SK-N-SH treated with all-trans-retinoic acid at 6 μM for 48 hours (cell line): ENCODE measurements around the gene COQ6.

ENCODE experiments used
- ARNTL ChIP-seq: fragments of 450-650 bp; formaldehyde crosslinking; IDR thresholded peaks from 2 replicates; pipeline ENCODE4 v1.5.0; 2020; ENCODE audit warnings: low read depth, mild to moderate bottlenecking, moderate library complexity, borderline replicate concordance
- BACH2 ChIP-seq: fragments of 250-450 bp; sonication (Bioruptor Pico); IDR thresholded peaks from 2 replicates; pipeline ENCODE4 v1.9.0; 2021; ENCODE audit warnings: mild to moderate bottlenecking, borderline replicate concordance
- CSDC2 ChIP-seq: fragments of 250-450 bp; sonication (Bioruptor Pico); IDR thresholded peaks from 2 replicates; pipeline ENCODE4 v1.5.0; 2020; ENCODE audit warnings: mild to moderate bottlenecking, moderate library complexity
- OSR1 ChIP-seq: fragments of 250-450 bp; sonication (Bioruptor Pico); IDR thresholded peaks from 2 replicates; pipeline ENCODE4 v1.8.0; 2022; ENCODE audit warnings: moderate library complexity, mild to moderate bottlenecking, inconsistent platforms
- PPARA ChIP-seq: fragments of 250-450 bp; sonication (Bioruptor Pico); IDR thresholded peaks from 2 replicates; pipeline ENCODE4 v1.5.0; 2020; ENCODE audit warnings: mild to moderate bottlenecking, borderline replicate concordance
- TCF4 ChIP-seq: fragments of 250-450 bp; sonication (Bioruptor Pico); IDR thresholded peaks from 2 replicates; pipeline ENCODE4 v1.8.0; 2021; ENCODE audit warnings: mild to moderate bottlenecking, moderate library complexity, borderline replicate concordance
- ZFP3 ChIP-seq: fragments of 250-450 bp; sonication (Bioruptor Pico); IDR thresholded peaks from 2 replicates; pipeline ENCODE4 v1.5.0; 2020; ENCODE audit warnings: mild to moderate bottlenecking, moderate library complexity
- ZFP30 ChIP-seq: fragments of 450-650 bp; formaldehyde crosslinking; IDR thresholded peaks from 2 replicates; pipeline ENCODE4 v1.5.0; 2022; ENCODE audit warnings: mild to moderate bottlenecking, moderate library complexity
- ZNF70 ChIP-seq: fragments of 450-650 bp; formaldehyde crosslinking; IDR thresholded peaks from 2 replicates; pipeline ENCODE4 v1.5.0; 2020; ENCODE audit warnings: mild to moderate bottlenecking, moderate library complexity
- ZNF8 ChIP-seq: fragments of 450-650 bp; formaldehyde crosslinking; IDR thresholded peaks from 2 replicates; pipeline ENCODE4 v1.5.0; 2020; ENCODE audit warnings: mild to moderate bottlenecking, moderate library complexity
- TF ChIP-seq, protein P1 (sequence below): fragments of 250-450 bp; sonication (Bioruptor Pico); IDR thresholded peaks from 2 replicates; pipeline ENCODE4 v1.8.0; 2020; ENCODE audit warnings: mild to moderate bottlenecking, moderate library complexity, borderline replicate concordance

- TF ChIP-seq ZNF70 (CRISPR knock-in tag) (no peak), TCF4 (no peak), BACH2 (no peak), CSDC2 (CRISPR knock-in tag) (no peak), ZFP3 (CRISPR knock-in tag) (no peak), ZNF8 (CRISPR knock-in tag) (no peak), PPARA (no peak), ARNTL (CRISPR knock-in tag) (no peak), ZFP30 (CRISPR knock-in tag) (no peak), OSR1 (CRISPR knock-in tag) (no peak)
- TF ChIP-seq, protein P1, sequence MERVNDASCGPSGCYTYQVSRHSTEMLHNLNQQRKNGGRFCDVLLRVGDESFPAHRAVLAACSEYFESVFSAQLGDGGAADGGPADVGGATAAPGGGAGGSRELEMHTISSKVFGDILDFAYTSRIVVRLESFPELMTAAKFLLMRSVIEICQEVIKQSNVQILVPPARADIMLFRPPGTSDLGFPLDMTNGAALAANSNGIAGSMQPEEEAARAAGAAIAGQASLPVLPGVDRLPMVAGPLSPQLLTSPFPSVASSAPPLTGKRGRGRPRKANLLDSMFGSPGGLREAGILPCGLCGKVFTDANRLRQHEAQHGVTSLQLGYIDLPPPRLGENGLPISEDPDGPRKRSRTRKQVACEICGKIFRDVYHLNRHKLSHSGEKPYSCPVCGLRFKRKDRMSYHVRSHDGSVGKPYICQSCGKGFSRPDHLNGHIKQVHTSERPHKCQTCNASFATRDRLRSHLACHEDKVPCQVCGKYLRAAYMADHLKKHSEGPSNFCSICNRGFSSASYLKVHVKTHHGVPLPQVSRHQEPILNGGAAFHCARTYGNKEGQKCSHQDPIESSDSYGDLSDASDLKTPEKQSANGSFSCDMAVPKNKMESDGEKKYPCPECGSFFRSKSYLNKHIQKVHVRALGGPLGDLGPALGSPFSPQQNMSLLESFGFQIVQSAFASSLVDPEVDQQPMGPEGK (CRISPR knock-in tag): no peak
Measured at GRCh38 chr14:73942180-73942579, 7.9 kb upstream of the COQ6 start.
